Transverse colon (tissue), 4 donors: Measurements from ENCODE around the gene NGLY1. TPM values are rescaled to one million over a fixed set of nuclear protein-coding genes. Genes with fewer than 3 reads are reported as not detected.

Source experiments
- DNase-seq: peaks from one replicate; pipeline ENCODE4 v3.0.0-alpha.2; 2019
- H3K27ac ChIP-seq, 4 donors: fragments of 200-600 bp; sonication (generic); 2 replicates each; pipeline ENCODE4 v1.5.1; 2016 to 2018; ENCODE audit warnings: inconsistent platforms in 4 of 4
- H3K27me3 ChIP-seq: fragments of 200-600 bp; sonication (generic); 2 replicates; pipeline ENCODE4 v1.5.1; 2017; ENCODE audit warnings: inconsistent platforms
- H3K36me3 ChIP-seq, 4 donors: fragments of 200-600 bp; sonication (generic); 2 replicates each; pipeline ENCODE4 v1.5.1; 2017 to 2019; ENCODE audit warnings: inconsistent platforms in 4 of 4
- H3K4me1 ChIP-seq, 4 donors: fragments of 200-600 bp; sonication (generic); 2 replicates each; pipeline ENCODE4 v1.5.1; 2017 to 2020; ENCODE audit warnings: inconsistent platforms in 4 of 4
- H3K4me3 ChIP-seq, 4 donors: fragments of 200-600 bp; sonication (generic); 1 replicate in 1 of 4; 2 replicates in 3 of 4; pipeline versions ENCODE4 v1.5.1 to v1.6.1; 2017 to 2019; ENCODE audit warnings: inconsistent platforms in 4 of 4
- H3K9me3 ChIP-seq, 2 donors: fragments of 200-600 bp; sonication (generic); 2 replicates each; pipeline ENCODE4 v1.5.1; 2017 to 2019; ENCODE audit warnings: inconsistent platforms in 2 of 2
- EP300 ChIP-seq: sonication (generic); formaldehyde crosslinking; IDR thresholded peaks from one replicate; pipeline ENCODE4 v1.6.1; 2017; ENCODE audit warnings: antibody characterized with exemption, low read depth
- POLR2A ChIP-seq: fragments of 450-650 bp; IDR thresholded peaks from one replicate; pipeline ENCODE4 v1.6.1; 2016; ENCODE audit warnings: antibody characterized with exemption, mild to moderate bottlenecking, moderate library complexity
- POLR2AphosphoS5 ChIP-seq, 3 donors: sonication (generic); formaldehyde crosslinking; IDR thresholded peaks; one replicate each; pipeline ENCODE4 v1.6.1; 2016; ENCODE audit warnings: antibody characterized with exemption in 3 of 3
- WGBS, 2 donors: methylation state at CpG; one replicate each; pipeline ENCODE4 v1.1.5; 2018; ENCODE audit warnings: low coverage in 1 of 2; 5-methylcytosine and 5-hydroxymethylcytosine counted together
- in situ Hi-C, 4 donors: fragments of 200-750 bp; cut with MboI; loops; one replicate each; pipeline versions ENCODE4 v1.15.0 to v1.15.1; 2017; ENCODE audit warnings: low sequenced_read_pairs in 3 of 4, low pct_ligation_motif_present in 1 of 4, low pct_unique_long_range_greater_than_20kb in 1 of 4
- intact Hi-C: fragments of 100-400 bp; cut with DNase I; formaldehyde crosslinking; loops from one replicate; pipeline ENCODE4 v1.15.1; 2023; ENCODE audit warnings: low total_unique reads
- total RNA-seq, 4 donors: library from RNA; depleted of rRNA; stranded (reverse); fragments of >200 nt; gene quantifications; one replicate each; pipeline ENCODE4 v1.1.0, GENCODE V29; 2016
- TF ChIP-seq, protein P1 (sequence below), 5 experiments: fragments of 200-600 bp in 3 of 5; fragments of 450-650 bp in 2 of 5; sonication (generic) in 3 of 5; IDR thresholded peaks; 1 replicate in 2 of 5; 2 replicates in 3 of 5; pipeline ENCODE4 v1.5.1; 2016 to 2017; ENCODE audit warnings: antibody characterized with exemption in 5 of 5, inconsistent platforms in 3 of 5, mild to moderate bottlenecking in 2 of 5, moderate library complexity in 1 of 5

The NGLY1 gene
- total RNA-seq, 4 donors from 2014 or later = 44.9 to 154 (median 55.0) TPM

DNA sequence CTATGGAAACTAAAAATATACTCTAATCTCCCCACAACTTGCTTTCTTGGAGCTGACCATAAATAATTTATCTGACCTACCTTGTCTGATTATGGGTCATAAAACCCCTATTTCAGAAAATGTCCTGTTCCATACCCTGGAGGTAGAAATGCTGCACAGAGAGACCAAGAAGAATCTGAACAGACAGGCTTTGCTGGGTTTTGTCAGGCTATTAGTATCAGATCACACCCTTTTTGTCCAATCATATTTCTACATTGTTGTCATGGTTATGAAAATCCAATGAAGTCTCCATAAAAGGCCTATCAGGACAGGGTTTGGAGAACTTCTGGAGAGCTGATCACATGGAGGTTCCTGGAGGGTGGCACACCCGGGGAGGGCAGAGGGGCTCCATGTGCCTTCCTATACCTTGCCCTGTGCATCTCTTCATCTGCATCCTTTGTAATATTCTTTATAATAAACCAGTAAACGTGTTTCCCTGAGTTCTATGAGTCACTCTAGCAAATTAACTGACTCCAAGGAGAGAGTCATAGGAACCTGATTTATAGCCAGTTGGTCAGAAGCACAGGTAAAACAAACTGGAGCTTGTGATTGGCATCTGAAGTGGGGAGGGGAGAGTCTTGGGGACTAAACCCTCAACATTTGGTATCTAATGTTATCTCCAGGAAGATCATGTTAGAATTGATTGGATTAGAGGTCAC, 58.1 kb downstream of the NGLY1 start:
- no peak overlapping the region for H3K27ac ChIP-seq
- in situ Hi-C loops = no loop called here
- intact Hi-C loops = no loop called here
- H3K4me1 ChIP-seq = no peaks in the 10 kb centered on the region
- no peak overlapping the region for H3K4me3 ChIP-seq
- DNase-seq = no peak
- H3K27me3 ChIP-seq = no peaks in the 10 kb centered on the region
- peaks cover 0 to 12% (median 0%) of the 10 kb centered on the region in 4 donors for H3K36me3 ChIP-seq
- WGBS, 2 donors = 94% methylated on average over 2 of the region's 2 CpGs
- TF ChIP-seq EP300 (no peak), POLR2A (no peak), POLR2AphosphoS5 (IDR thresholded peaks at IDR 0.05) (no peak)
- TF ChIP-seq, protein P1, sequence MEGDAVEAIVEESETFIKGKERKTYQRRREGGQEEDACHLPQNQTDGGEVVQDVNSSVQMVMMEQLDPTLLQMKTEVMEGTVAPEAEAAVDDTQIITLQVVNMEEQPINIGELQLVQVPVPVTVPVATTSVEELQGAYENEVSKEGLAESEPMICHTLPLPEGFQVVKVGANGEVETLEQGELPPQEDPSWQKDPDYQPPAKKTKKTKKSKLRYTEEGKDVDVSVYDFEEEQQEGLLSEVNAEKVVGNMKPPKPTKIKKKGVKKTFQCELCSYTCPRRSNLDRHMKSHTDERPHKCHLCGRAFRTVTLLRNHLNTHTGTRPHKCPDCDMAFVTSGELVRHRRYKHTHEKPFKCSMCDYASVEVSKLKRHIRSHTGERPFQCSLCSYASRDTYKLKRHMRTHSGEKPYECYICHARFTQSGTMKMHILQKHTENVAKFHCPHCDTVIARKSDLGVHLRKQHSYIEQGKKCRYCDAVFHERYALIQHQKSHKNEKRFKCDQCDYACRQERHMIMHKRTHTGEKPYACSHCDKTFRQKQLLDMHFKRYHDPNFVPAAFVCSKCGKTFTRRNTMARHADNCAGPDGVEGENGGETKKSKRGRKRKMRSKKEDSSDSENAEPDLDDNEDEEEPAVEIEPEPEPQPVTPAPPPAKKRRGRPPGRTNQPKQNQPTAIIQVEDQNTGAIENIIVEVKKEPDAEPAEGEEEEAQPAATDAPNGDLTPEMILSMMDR (IDR thresholded peaks at IDR 0.05) = no peak
- no peaks in the 10 kb centered on the region for H3K9me3 ChIP-seq

DNA sequence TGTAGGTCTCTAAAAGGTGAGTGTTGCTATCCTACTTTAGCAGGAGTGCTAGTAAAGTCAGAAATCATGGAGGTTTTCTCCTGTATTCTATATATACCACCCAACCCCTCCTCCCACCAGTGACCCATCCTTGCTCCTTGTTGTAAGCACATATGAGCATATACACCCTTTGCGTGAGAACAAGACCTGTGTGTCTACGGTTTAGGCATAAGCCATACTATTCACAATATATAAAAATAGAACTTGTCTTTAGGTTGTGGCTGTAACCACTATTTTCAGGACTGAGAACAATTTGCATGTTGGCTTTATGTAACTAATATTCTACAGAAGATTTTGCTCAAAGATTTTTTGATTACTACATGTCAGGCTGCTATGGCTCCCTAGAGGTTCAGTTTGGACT, 59.4 kb downstream of the NGLY1 start:
- no peaks in the 10 kb centered on the region for H3K9me3 ChIP-seq
- H3K4me1 ChIP-seq = no peaks in the 10 kb centered on the region
- H3K27ac ChIP-seq = no peak overlapping the region
- H3K36me3 ChIP-seq = peaks cover 0 to 12% (median 0%) of the 10 kb centered on the region in 4 donors
- 79 to 83% methylated on average over 2 of the region's 2 CpGs for WGBS, 2 donors
- H3K27me3 ChIP-seq = no peaks in the 10 kb centered on the region
- TF ChIP-seq POLR2AphosphoS5 (IDR thresholded peaks at IDR 0.05) = no peak
- TF ChIP-seq POLR2A = no peak
- TF ChIP-seq EP300 = no peak
- TF ChIP-seq, protein P1 (IDR thresholded peaks at IDR 0.05) = no peak
- intact Hi-C loops = no loop called here
- no peak for DNase-seq
- in situ Hi-C loops = no loop called here
- no peak overlapping the region for H3K4me3 ChIP-seq

DNA sequence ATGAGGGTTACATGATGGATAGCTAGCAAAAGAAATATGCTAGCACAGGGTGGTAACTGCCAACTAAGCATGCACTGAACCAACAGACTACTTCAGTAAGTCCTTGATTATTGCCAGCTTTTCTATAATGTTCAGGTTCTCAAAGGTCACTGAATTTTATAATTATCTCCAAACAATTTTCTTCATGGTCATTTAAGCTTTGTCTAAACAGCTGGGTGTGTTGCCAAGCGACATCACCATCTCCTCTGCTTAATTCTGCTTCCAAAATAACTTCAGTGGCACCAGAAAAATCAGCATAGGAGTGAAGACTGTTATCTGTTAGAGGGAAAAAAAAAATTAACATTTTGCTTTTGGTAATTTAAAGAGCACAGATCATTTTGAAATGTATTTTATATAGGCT, 63.9 kb downstream of the NGLY1 start:
- DNase-seq = no peak
- no peak for TF ChIP-seq POLR2AphosphoS5 (IDR thresholded peaks at IDR 0.05)
- TF ChIP-seq EP300 = no peak
- no peak for TF ChIP-seq POLR2A
- TF ChIP-seq, protein P1 (IDR thresholded peaks at IDR 0.05) = no peak
- Histone ChIP-seq H3K4me3 (no peak overlapping the region), H3K36me3 (no peaks in the 10 kb centered on the region), H3K27me3 (no peaks in the 10 kb centered on the region), H3K9me3 (no peaks in the 10 kb centered on the region), H3K27ac (no peak overlapping the region), H3K4me1 (no peaks in the 10 kb centered on the region)
- in situ Hi-C loops = no loop called here
- WGBS, 2 donors = 97 to 100% methylated on average over 1 of the region's 1 CpG
- intact Hi-C loops = no loop called here

DNA sequence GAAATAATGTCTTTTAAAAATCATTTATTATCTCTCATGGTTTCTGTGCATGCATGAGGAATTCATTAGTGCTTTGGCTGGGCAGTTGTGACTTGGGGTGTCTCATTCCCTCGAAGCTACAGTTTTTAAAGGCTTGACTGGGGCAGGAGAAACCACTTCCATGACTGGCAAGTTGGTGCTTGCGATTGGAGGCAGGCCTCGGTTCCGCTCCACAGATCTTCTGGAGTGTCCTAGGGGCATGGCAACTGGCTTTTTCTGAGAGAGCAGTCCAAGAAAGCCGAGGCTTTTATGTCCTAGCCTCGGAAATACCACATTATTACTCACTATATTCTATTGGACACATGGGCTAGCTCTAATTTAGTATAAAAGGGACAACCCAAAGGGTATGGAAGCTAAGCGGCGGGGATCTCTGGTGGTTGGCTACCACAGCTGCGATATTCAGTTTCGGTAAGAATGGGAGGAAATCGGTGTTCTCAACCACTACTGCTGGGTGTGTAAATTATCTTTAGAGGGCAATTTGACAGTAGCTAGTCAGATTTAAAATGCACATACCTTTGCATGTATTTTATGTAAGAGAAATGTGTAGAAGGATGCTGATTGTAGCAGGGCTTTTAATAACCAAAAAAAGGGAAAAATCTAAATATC, 69.8 kb downstream of the NGLY1 start:
- intact Hi-C loops (no loop called here), in situ Hi-C loops (no loop called here)
- WGBS, 2 donors = 90 to 91% methylated on average over 11 of the region's 11 CpGs
- TF ChIP-seq, protein P1 (IDR thresholded peaks at IDR 0.05) = no peak
- no peak for TF ChIP-seq POLR2AphosphoS5 (IDR thresholded peaks at IDR 0.05)
- TF ChIP-seq EP300 = no peak
- TF ChIP-seq POLR2A = no peak
- no peak overlapping the region for H3K27ac ChIP-seq
- H3K4me1 ChIP-seq = no peaks in the 10 kb centered on the region
- H3K4me3 ChIP-seq = no peak overlapping the region
- DNase-seq = no peak
- no peaks in the 10 kb centered on the region for H3K9me3 ChIP-seq
- H3K27me3 ChIP-seq = no peaks in the 10 kb centered on the region
- no peaks in the 10 kb centered on the region for H3K36me3 ChIP-seq
